CD4-positive, alpha-beta memory T cell (primary cell): ENCODE data around the gene NDUFC2. TPM values are rescaled to one million over a fixed set of nuclear protein-coding genes. Genes with fewer than 3 reads are reported as not detected.
A peak's percentile ranks its signal among the peaks of the same experiment; 100 is the strongest.
"Not testable (repeated sequence)": the region's sequence is repeated elsewhere in the genome, so short reads cannot be mapped to it uniquely, and the experiment has no call there.

Source experiments
- CTCF ChIA-PET: fragments of 350-600 bp; sonication (Branson Sonifier 250); formaldehyde crosslinking; loops from one replicate; lab custom pipeline; 2021; ENCODE audit warnings: inconsistent platforms; ENCODE audit not compliant: partially characterized antibody; lab: Charles Lee
- POLR2A ChIA-PET: fragments of 350-600 bp; sonication (Branson Sonifier 250); formaldehyde crosslinking; loops from one replicate; lab custom pipeline; 2021; ENCODE audit not compliant: partially characterized antibody; lab: Charles Lee
- DNase-seq, 5 donors: peaks; one replicate each; pipeline versions ENCODE4 v3.0.0 to v3.0.0-alpha.2; 2020 to 2022; ENCODE audit warnings: mixed read lengths in 1 of 5
- H3K27ac ChIP-seq: one replicate; pipeline ENCODE4 v1.7.0; 2013; ENCODE audit warnings: low read depth, low read length
- H3K27me3 ChIP-seq: 2 replicates; pipeline ENCODE4 v1.7.0; 2013; ENCODE audit warnings: mild to moderate bottlenecking, low read length, moderate library complexity; ENCODE audit not compliant: insufficient read depth
- H3K36me3 ChIP-seq: 2 replicates; pipeline ENCODE4 v1.7.0; 2013; ENCODE audit warnings: mild to moderate bottlenecking, low read length, moderate library complexity; ENCODE audit not compliant: insufficient read depth
- H3K4me1 ChIP-seq: 2 replicates; pipeline ENCODE4 v1.7.0; 2013; ENCODE audit warnings: mild to moderate bottlenecking, low read length, moderate library complexity; ENCODE audit not compliant: insufficient read depth
- H3K4me3 ChIP-seq, 2 donors: one replicate each; pipeline ENCODE4 v1.7.0; 2013; ENCODE audit warnings: low read length in 2 of 2, mild to moderate bottlenecking in 1 of 2
- H3K9me3 ChIP-seq, 2 donors: one replicate each; pipeline ENCODE4 v1.7.0; 2013; ENCODE audit warnings: low read length in 2 of 2, control low read depth in 1 of 2; ENCODE audit not compliant: control insufficient read depth in 1 of 2
- H3K27ac Mint-ChIP-seq, 7 donors: one replicate each; pipeline ENCODE4 v1.8.0; 2020 to 2021; ENCODE audit warnings: mixed read lengths in 7 of 7, mild to moderate bottlenecking in 6 of 7, inconsistent platforms in 3 of 7, moderate library complexity in 3 of 7
- H3K27me3 Mint-ChIP-seq, 2 donors: one replicate each; pipeline ENCODE4 v1.8.0; 2020 to 2021; ENCODE audit warnings: mixed read lengths in 2 of 2
- H3K36me3 Mint-ChIP-seq, 2 donors: one replicate each; pipeline ENCODE4 v1.8.0; 2020 to 2021; ENCODE audit warnings: mixed read lengths in 2 of 2, inconsistent platforms in 1 of 2, mild to moderate bottlenecking in 1 of 2
- H3K4me1 Mint-ChIP-seq, 4 donors: one replicate each; pipeline ENCODE4 v1.8.0; 2020 to 2021; ENCODE audit warnings: mixed read lengths in 4 of 4, mild to moderate bottlenecking in 1 of 4
- H3K4me3 Mint-ChIP-seq, 8 donors: one replicate each; pipeline ENCODE4 v1.8.0; 2020 to 2021; ENCODE audit warnings: mixed read lengths in 8 of 8, mild to moderate bottlenecking in 7 of 8, moderate library complexity in 6 of 8, inconsistent platforms in 3 of 8
- H3K9me3 Mint-ChIP-seq, 8 donors: one replicate each; pipeline ENCODE4 v1.8.0; 2020 to 2021; ENCODE audit warnings: mixed read lengths in 8 of 8, mild to moderate bottlenecking in 5 of 8, inconsistent platforms in 3 of 8, moderate library complexity in 1 of 8
- intact Hi-C: fragments of 100-400 bp; cut with micrococcal nuclease; formaldehyde crosslinking; loops from one replicate; pipeline ENCODE4 v1.15.1; 2023
- polyA plus RNA-seq, 2 donors: library from polyadenylated mRNA; unstranded; fragments of 300-500 nt; fragmentation: Illumina TruSeq; gene quantifications; one replicate each; pipeline ENCODE4 v1.2.3, GENCODE V29; 2021
- total RNA-seq, 2 experiments: library from RNA; stranded (reverse); gene quantifications; one replicate each; pipeline ENCODE4 v1.2.3, GENCODE V29; 2021

The NDUFC2 gene
- total and polyA plus RNA-seq, 4 experiments from 2014 or later: 80.5 to 188 (median 122) TPM

GRCh38 chr11:78086521-78087074, 6.9 kb upstream of the NDUFC2 start:
- H3K36me3 Mint-ChIP-seq, H3K27ac Mint-ChIP-seq, H3K9me3 Mint-ChIP-seq, DNase-seq, H3K4me3 Mint-ChIP-seq, H3K27me3 ChIP-seq, intact Hi-C loops, H3K4me1 Mint-ChIP-seq, H3K4me3 ChIP-seq, H3K36me3 ChIP-seq, H3K27me3 Mint-ChIP-seq, H3K9me3 ChIP-seq, H3K4me1 ChIP-seq, H3K27ac ChIP-seq: not testable (repeated sequence)
- ChIA-PET CTCF (interaction anchor here (1.3 kb wide), 1 partner anchor 41 kb away, joined by 3 read pairs; no protein-coding TSS in a partner anchor), POLR2A (interaction anchor here (0.6 kb wide), 1 partner anchor 13 kb away, joined by 3 read pairs; no protein-coding TSS in a partner anchor)

DNA sequence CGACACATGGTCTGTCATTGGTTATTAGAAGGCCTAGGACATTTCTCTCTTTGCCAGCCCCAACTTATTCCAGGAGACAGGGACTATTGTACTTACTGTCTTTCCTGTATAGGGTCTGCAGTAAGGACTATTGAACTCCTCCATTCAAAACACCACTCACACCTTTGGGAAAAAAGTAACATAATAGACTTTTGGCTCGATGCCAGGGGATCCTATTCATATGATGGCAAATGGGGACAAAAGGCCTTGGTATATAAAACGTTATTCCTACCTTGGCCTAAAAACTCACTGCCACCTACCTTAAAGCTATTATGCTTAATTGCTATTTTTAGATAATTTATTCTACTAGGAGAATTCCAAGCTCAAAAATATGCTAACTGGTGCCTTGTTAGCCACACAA, 6.3 kb upstream of the NDUFC2 start:
- H3K9me3 ChIP-seq: no peaks in the 10 kb centered on the region
- H3K27ac ChIP-seq: no peak overlapping the region
- Mint-ChIP-seq H3K36me3 (no peaks in the 10 kb centered on the region), H3K9me3 (no peaks in the 10 kb centered on the region), H3K27me3 (no peaks in the 10 kb centered on the region), H3K4me1 (peaks cover 6 to 16% (median 10%) of the 10 kb centered on the region in 4 donors), H3K27ac (peak overlapping the region in 1 of 7 donors; percentile 34), H3K4me3 (no peak overlapping the region)
- no peak for DNase-seq
- H3K4me1 ChIP-seq: no peaks in the 10 kb centered on the region
- no peaks in the 10 kb centered on the region for H3K27me3 ChIP-seq
- CTCF ChIA-PET: no interaction called here
- no peaks in the 10 kb centered on the region for H3K36me3 ChIP-seq
- intact Hi-C loops: no loop called here
- POLR2A ChIA-PET: no interaction called here
- no peak overlapping the region for H3K4me3 ChIP-seq

- H3K4me3 Mint-ChIP-seq, H3K27me3 ChIP-seq, H3K4me3 ChIP-seq, H3K4me1 ChIP-seq, H3K9me3 ChIP-seq, H3K36me3 ChIP-seq, DNase-seq, POLR2A ChIA-PET, H3K27ac Mint-ChIP-seq, CTCF ChIA-PET, H3K27me3 Mint-ChIP-seq, H3K27ac ChIP-seq, H3K36me3 Mint-ChIP-seq, intact Hi-C loops, H3K9me3 Mint-ChIP-seq: not testable (repeated sequence)
- peaks cover 9 to 29% (median 15%) of the 10 kb centered on the region in 4 donors for H3K4me1 Mint-ChIP-seq
These were observed 4.8 kb upstream of the NDUFC2 start for GRCh38 chr11:78084506-78084905.

- POLR2A ChIA-PET: no interaction called here
These were observed 3.4 kb upstream of the NDUFC2 start for GRCh38 chr11:78083021-78083420.

GRCh38 chr11:78082146-78082545, 2.5 kb upstream of the NDUFC2 start:
- Histone ChIP-seq H3K4me3 (no peak overlapping the region), H3K9me3 (no peaks in the 10 kb centered on the region), H3K4me1 (peaks cover 29% of the 10 kb centered on the region), H3K27ac (no peak overlapping the region), H3K36me3 (no peaks in the 10 kb centered on the region), H3K27me3 (no peaks in the 10 kb centered on the region)
- CTCF ChIA-PET: no interaction called here
- Mint-ChIP-seq H3K9me3 (no peaks in the 10 kb centered on the region), H3K27me3 (no peaks in the 10 kb centered on the region), H3K27ac (peak overlapping the region in 3 of 7 donors; percentile 65 to 80 (median 73)), H3K4me3 (peak overlapping the region in 5 of 8 donors; percentile 1 to 96 (median 79)), H3K4me1 (peaks cover 22 to 50% (median 32%) of the 10 kb centered on the region in 4 donors), H3K36me3 (peaks cover 0 to 13% of the 10 kb centered on the region in 2 donors)
- POLR2A ChIA-PET: no interaction called here
- DNase-seq: no peak
- intact Hi-C loops: no loop called here

More at GRCh38 chr11:78083021-78083420, 3.4 kb upstream of the NDUFC2 start:
- Mint-ChIP-seq H3K4me3 (no peak overlapping the region), H3K36me3 (peaks cover 0 to 12% of the 10 kb centered on the region in 2 donors), H3K27ac (no peak overlapping the region), H3K27me3 (no peaks in the 10 kb centered on the region), H3K4me1 (peaks cover 16 to 42% (median 25%) of the 10 kb centered on the region in 4 donors), H3K9me3 (no peaks in the 10 kb centered on the region)
- no peaks in the 10 kb centered on the region for H3K27me3 ChIP-seq
- no peaks in the 10 kb centered on the region for H3K9me3 ChIP-seq
- H3K36me3 ChIP-seq: no peaks in the 10 kb centered on the region
- CTCF ChIA-PET: no interaction called here
- no peak overlapping the region for H3K27ac ChIP-seq
- intact Hi-C loops: no loop called here
- H3K4me1 ChIP-seq: peaks cover 20% of the 10 kb centered on the region
- no peak overlapping the region for H3K4me3 ChIP-seq
- no peak for DNase-seq

- peaks cover 0 to 16% of the 10 kb centered on the region in 2 donors for H3K36me3 Mint-ChIP-seq
- H3K9me3 Mint-ChIP-seq: no peaks in the 10 kb centered on the region
- POLR2A ChIA-PET: no interaction called here
- Histone ChIP-seq H3K9me3 (no peaks in the 10 kb centered on the region), H3K36me3 (no peaks in the 10 kb centered on the region), H3K4me1 (peaks cover 34% of the 10 kb centered on the region), H3K4me3 (no peak overlapping the region), H3K27ac (no peak overlapping the region), H3K27me3 (no peaks in the 10 kb centered on the region)
- H3K4me1 Mint-ChIP-seq: peaks cover 24 to 55% (median 36%) of the 10 kb centered on the region in 4 donors
- intact Hi-C loops: no loop called here
- CTCF ChIA-PET: no interaction called here
- H3K27me3 Mint-ChIP-seq: no peaks in the 10 kb centered on the region
- DNase-seq: no peak
- H3K4me3 Mint-ChIP-seq: peak overlapping the region; percentile 22 to 96 (median 60)
- peak overlapping the region; percentile 22 to 87 (median 72) for H3K27ac Mint-ChIP-seq
These were observed 1.9 kb upstream of the NDUFC2 start for GRCh38 chr11:78081583-78081982.

DNA sequence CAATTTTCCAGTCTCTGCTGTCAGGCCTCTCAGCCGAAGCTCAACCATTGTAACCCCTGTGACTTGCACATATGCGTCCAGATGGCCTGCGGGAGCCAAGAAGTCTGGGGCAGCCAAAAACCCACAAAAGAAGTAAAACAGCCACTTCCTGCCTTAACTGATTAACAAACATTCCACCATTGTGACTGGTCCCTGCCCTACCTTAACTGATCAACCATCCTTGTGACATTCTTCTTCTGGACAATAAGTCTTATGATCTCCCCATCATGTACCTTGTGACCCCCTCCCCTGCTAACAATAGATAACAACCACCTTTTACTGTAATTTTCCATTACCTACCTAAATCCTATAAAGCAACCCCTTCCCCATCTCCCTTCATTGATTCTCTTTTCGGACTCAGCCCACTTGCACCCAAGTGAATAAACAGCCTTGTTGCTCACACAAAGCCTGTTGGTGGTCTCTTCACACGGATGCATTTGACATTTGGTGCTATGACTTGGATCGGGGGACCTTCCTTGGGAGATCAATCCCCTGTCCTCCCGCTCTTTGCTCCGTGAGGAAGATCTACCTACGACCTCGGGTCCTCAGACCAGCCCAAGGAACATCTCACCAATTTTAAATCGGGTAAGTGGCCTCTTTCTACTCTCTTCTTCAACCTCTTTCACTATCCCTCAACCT, 1.3 kb upstream of the NDUFC2 start:
- Histone ChIP-seq H3K27me3 (no peaks in the 10 kb centered on the region), H3K27ac (no peak overlapping the region), H3K9me3 (no peaks in the 10 kb centered on the region), H3K4me3 (no peak overlapping the region), H3K4me1 (peaks cover 41% of the 10 kb centered on the region), H3K36me3 (no peaks in the 10 kb centered on the region)
- intact Hi-C loops: no loop called here
- peaks cover 26 to 61% (median 40%) of the 10 kb centered on the region in 4 donors for H3K4me1 Mint-ChIP-seq
- no peak for DNase-seq
- CTCF ChIA-PET: no interaction called here
- H3K27me3 Mint-ChIP-seq: no peaks in the 10 kb centered on the region
- peak overlapping the region; percentile 61 to 97 (median 96) for H3K4me3 Mint-ChIP-seq
- POLR2A ChIA-PET: interaction anchor here (1.3 to 2.3 kb wide), 3 partner anchors 58 to 120 kb away, joined by 4 to 18 read pairs (median 12); partner anchors contain the start of genes ALG8 and INTS4
- peaks cover 0 to 16% of the 10 kb centered on the region in 2 donors for H3K36me3 Mint-ChIP-seq
- no peaks in the 10 kb centered on the region for H3K9me3 Mint-ChIP-seq
- H3K27ac Mint-ChIP-seq: peak overlapping the region; percentile 18 to 98 (median 86)
